Endothelial cell of umbilical vein (primary cell): Measurements from ENCODE around the gene CRP. TPM values are rescaled to one million over a fixed set of nuclear protein-coding genes. Genes with fewer than 3 reads are reported as not detected.

Experiments used
- BruUV-seq: library from RNA; stranded (reverse); fragments of 400-500 nt; replicated peaks from 2 replicates; lab custom pipeline; 2021; lab: Mats Ljungman, UMichigan
- CTCF ChIA-PET: fragments of 300-600, 350-600 bp; sonication (Branson Sonifier 250); formaldehyde crosslinking; loops from one replicate; lab custom pipeline; 2021; ENCODE audit warnings: antibody characterized with exemption, inconsistent platforms; lab: Charles Lee
- POLR2A ChIA-PET: fragments of 300-600, 350-600 bp; sonication (Branson Sonifier 250); formaldehyde crosslinking; loops from one replicate; lab custom pipeline; 2021; ENCODE audit warnings: antibody characterized with exemption, inconsistent platforms; lab: Charles Lee
- DNase-seq: peaks from one replicate; pipeline ENCODE4 v3.0.0-alpha.2; 2011; ENCODE audit warnings: low read depth, low spot score
- FAIRE-seq: peaks from 2 replicates; lab custom pipeline; 2011; peaks lifted over from hg19 to GRCh38; lab: Jason Lieb, UNC
- H2AFZ ChIP-seq: 2 replicates; pipeline ENCODE4 v1.6.0; 2012; ENCODE audit warnings: low read depth, low read length, control low read depth, inconsistent platforms
- H3K27ac ChIP-seq: 2 replicates; pipeline ENCODE4 v1.5.1; 2011; ENCODE audit warnings: low read depth, mild to moderate bottlenecking, control low read depth, low read length, moderate library complexity; ENCODE audit not compliant: insufficient read depth
- H3K27me3 ChIP-seq, 2 experiments: 2 replicates each; pipeline versions ENCODE4 v1.6.0 to v1.6.1; 2011; ENCODE audit warnings: low read length in 2 of 2, mixed read lengths in 1 of 2; ENCODE audit not compliant: control insufficient read depth in 2 of 2, insufficient read depth in 2 of 2
- H3K36me3 ChIP-seq, 2 experiments: 2 replicates in 1 of 2; 3 replicates in 1 of 2; pipeline ENCODE4 v1.5.1; 2011; ENCODE audit warnings: low read length in 2 of 2, mild to moderate bottlenecking in 1 of 2, moderate library complexity in 1 of 2; ENCODE audit not compliant: control insufficient read depth in 2 of 2, insufficient read depth in 2 of 2; ENCODE audit errors: extremely low read depth in 1 of 2
- H3K4me1 ChIP-seq: 3 replicates; pipeline ENCODE4 v1.5.1; 2011; ENCODE audit warnings: mild to moderate bottlenecking, low read length; ENCODE audit not compliant: control insufficient read depth, insufficient read depth; ENCODE audit errors: extremely low read depth
- H3K4me2 ChIP-seq: 2 replicates; pipeline ENCODE4 v1.6.1; 2011; ENCODE audit warnings: low read length, control low read depth, mixed read lengths; ENCODE audit not compliant: insufficient read depth
- H3K4me3 ChIP-seq, 3 experiments: fragments of 200-600 bp in 1 of 3; sonication (generic), shearing (Covaris generic) in 1 of 3; replicated peaks in 1 of 3; 2 replicates each; pipeline ENCODE4 v1.5.1; 2011 to 2016; ENCODE audit warnings: control low read depth in 3 of 3, low read length in 3 of 3, mild to moderate bottlenecking in 2 of 3, inconsistent platforms in 1 of 3, low read depth in 1 of 3, moderate library complexity in 1 of 3; ENCODE audit not compliant: insufficient read depth in 1 of 3
- H3K79me2 ChIP-seq: 2 replicates; pipeline ENCODE4 v1.6.0; 2012; ENCODE audit warnings: low read length, inconsistent platforms; ENCODE audit not compliant: control insufficient read depth, insufficient read depth
- H3K9ac ChIP-seq: replicated peaks from 2 replicates; pipeline ENCODE3; 2011; ENCODE audit warnings: low read length, control low read depth; ENCODE audit not compliant: insufficient read depth; ENCODE audit errors: extremely low read depth
- H3K9me1 ChIP-seq: replicated peaks from 3 replicates; pipeline ENCODE4 v1.6.0; 2011; ENCODE audit warnings: mild to moderate bottlenecking, low read length; ENCODE audit not compliant: control insufficient read depth, insufficient read depth; ENCODE audit errors: extremely low read depth
- H3K9me3 ChIP-seq: replicated peaks from 2 replicates; pipeline ENCODE4 v1.5.1; 2012; ENCODE audit warnings: low read length, inconsistent platforms; ENCODE audit not compliant: control insufficient read depth, insufficient read depth
- H4K20me1 ChIP-seq: replicated peaks from 2 replicates; pipeline ENCODE3; 2011; ENCODE audit warnings: mild to moderate bottlenecking, low read length; ENCODE audit not compliant: control insufficient read depth, insufficient read depth; ENCODE audit errors: extremely low read depth
- EZH2 ChIP-seq: IDR thresholded peaks from 2 replicates; pipeline ENCODE4 v1.6.1; 2012; ENCODE audit warnings: borderline replicate concordance, low read depth, mild to moderate bottlenecking, moderate library complexity, low read length, inconsistent platforms; ENCODE audit not compliant: severe bottlenecking
- FOS ChIP-seq: IDR thresholded peaks from 2 replicates; pipeline ENCODE4 v1.6.1; 2011; ENCODE audit warnings: mild to moderate bottlenecking, low read length, moderate library complexity, borderline replicate concordance; ENCODE audit not compliant: insufficient read depth
- GATA2 ChIP-seq: IDR thresholded peaks from 2 replicates; pipeline ENCODE4 v1.7.0; 2011; ENCODE audit warnings: low read depth, mild to moderate bottlenecking, moderate library complexity, mixed read lengths, low read length; ENCODE audit not compliant: insufficient read length, insufficient read depth
- JUN ChIP-seq: IDR thresholded peaks from 2 replicates; pipeline ENCODE4 v1.6.1; 2011; ENCODE audit warnings: borderline replicate concordance, low read depth; ENCODE audit not compliant: insufficient read length, insufficient read depth
- MYC ChIP-seq: IDR thresholded peaks from one replicate; pipeline ENCODE4 v1.6.1; 2011; ENCODE audit warnings: mild to moderate bottlenecking, low read depth, low read length
- POLR2A ChIP-seq: IDR thresholded peaks from 2 replicates; pipeline ENCODE4 v1.6.1; 2012; ENCODE audit warnings: low read depth, mild to moderate bottlenecking, control low read depth, low read length
- POLR2AphosphoS5 ChIP-seq: IDR thresholded peaks from 2 replicates; pipeline ENCODE4 v1.6.1; 2012; ENCODE audit warnings: low read depth, mild to moderate bottlenecking, control low read depth, low read length, moderate library complexity; ENCODE audit not compliant: insufficient read depth
- dilution Hi-C: fragments of 300-500 bp; cut with MboI; formaldehyde crosslinking; loops from one replicate; pipeline ENCODE4 v1.15.0; 2019; ENCODE audit warnings: low sequenced_read_pairs; ENCODE audit not compliant: extremely low pct_ligation_motif_present
- intact Hi-C: fragments of 100-400 bp; cut with micrococcal nuclease; formaldehyde crosslinking; loops from one replicate; pipeline ENCODE4 v1.10.0; 2022
- polyA plus RNA-seq, 4 experiments: library from polyadenylated mRNA; depleted of rRNA in 3 of 4; stranded (reverse) in 3 of 4; unstranded in 1 of 4; fragments of >200 nt; gene quantifications; 2 replicates each; pipeline versions ENCODE4 v1.2.1 to v1.2.3, GENCODE V29; 2011 to 2012; ENCODE audit warnings: missing spikeins in 1 of 4
- total RNA-seq: library from RNA; stranded (reverse); gene quantifications from 2 replicates; pipeline ENCODE4 v1.2.3, GENCODE V29; 2021
- TF ChIP-seq, protein P1 (sequence below): IDR thresholded peaks from 2 replicates; pipeline ENCODE4 v1.6.1; 2011; ENCODE audit not compliant: insufficient read depth, insufficient read length
- TF ChIP-seq, protein P2 (sequence below), 2 donors: IDR thresholded peaks; 1 replicate in 1 of 2; 2 replicates in 1 of 2; pipeline ENCODE4 v1.5.1; 2011; ENCODE audit warnings: low read length in 2 of 2, mild to moderate bottlenecking in 2 of 2, moderate library complexity in 2 of 2, control low read depth in 1 of 2, inconsistent platforms in 1 of 2, low read depth in 1 of 2; ENCODE audit not compliant: insufficient read depth in 1 of 2; ENCODE audit errors: extremely low read depth in 1 of 2

The CRP gene
- total and polyA plus RNA-seq, 2 donors (not counting 3 experiments of a cell fraction or from before 2014, with no cell fraction given): not detected

DNA sequence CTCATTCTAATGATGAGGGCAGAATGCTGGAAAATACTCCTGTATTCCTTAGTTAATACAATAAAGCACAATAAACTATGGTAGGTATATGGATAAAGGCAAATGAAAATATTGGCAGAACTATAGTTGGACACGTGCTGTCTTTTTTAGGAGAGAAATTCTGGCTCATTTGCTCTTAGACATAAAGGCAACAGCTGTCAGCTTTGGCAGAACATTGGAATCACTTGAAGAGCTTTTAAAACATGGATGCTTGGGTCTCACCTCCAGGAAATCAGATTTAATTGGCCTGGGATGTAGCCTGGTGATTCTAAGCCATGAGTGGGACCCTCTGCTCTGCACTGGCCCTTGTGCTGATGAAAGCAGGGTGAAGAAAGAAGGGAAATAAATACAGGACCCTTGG lies 9.9 kb downstream of the CRP start:
- no peaks in the 10 kb centered on the region for H3K36me3 ChIP-seq
- no peak for TF ChIP-seq POLR2AphosphoS5
- TF ChIP-seq, protein P1, sequence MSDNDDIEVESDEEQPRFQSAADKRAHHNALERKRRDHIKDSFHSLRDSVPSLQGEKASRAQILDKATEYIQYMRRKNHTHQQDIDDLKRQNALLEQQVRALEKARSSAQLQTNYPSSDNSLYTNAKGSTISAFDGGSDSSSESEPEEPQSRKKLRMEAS: no peak
- TF ChIP-seq, protein P2, sequence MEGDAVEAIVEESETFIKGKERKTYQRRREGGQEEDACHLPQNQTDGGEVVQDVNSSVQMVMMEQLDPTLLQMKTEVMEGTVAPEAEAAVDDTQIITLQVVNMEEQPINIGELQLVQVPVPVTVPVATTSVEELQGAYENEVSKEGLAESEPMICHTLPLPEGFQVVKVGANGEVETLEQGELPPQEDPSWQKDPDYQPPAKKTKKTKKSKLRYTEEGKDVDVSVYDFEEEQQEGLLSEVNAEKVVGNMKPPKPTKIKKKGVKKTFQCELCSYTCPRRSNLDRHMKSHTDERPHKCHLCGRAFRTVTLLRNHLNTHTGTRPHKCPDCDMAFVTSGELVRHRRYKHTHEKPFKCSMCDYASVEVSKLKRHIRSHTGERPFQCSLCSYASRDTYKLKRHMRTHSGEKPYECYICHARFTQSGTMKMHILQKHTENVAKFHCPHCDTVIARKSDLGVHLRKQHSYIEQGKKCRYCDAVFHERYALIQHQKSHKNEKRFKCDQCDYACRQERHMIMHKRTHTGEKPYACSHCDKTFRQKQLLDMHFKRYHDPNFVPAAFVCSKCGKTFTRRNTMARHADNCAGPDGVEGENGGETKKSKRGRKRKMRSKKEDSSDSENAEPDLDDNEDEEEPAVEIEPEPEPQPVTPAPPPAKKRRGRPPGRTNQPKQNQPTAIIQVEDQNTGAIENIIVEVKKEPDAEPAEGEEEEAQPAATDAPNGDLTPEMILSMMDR (IDR thresholded peaks at IDR 0.05; ENCODE audit: extremely low read depth in 1 of 2, insufficient read depth in 1 of 2, low read depth in 1 of 2, low read length in 2 of 2): no peak
- TF ChIP-seq POLR2A: no peak
- TF ChIP-seq GATA2: no peak
- TF ChIP-seq EZH2: no peak
- no peak for TF ChIP-seq JUN
- no peak for TF ChIP-seq FOS
- no peak for TF ChIP-seq MYC
- FAIRE-seq: no peak

More for the DNA sequence above, 9.9 kb downstream of the CRP start:
- intact Hi-C loops: no loop called here
- no peaks in the 10 kb centered on the region for H3K27me3 ChIP-seq
- ChIA-PET POLR2A (no interaction called here), CTCF (no interaction called here)
- H3K9ac ChIP-seq: no peak overlapping the region
- no peak overlapping the region for H3K4me3 ChIP-seq
- no peak overlapping the region for H2AFZ ChIP-seq
- no peaks in the 10 kb centered on the region for H3K79me2 ChIP-seq
- H3K4me1 ChIP-seq: no peaks in the 10 kb centered on the region
- H3K9me3 ChIP-seq: no peaks in the 10 kb centered on the region
- H3K4me2 ChIP-seq: no peak overlapping the region
- no peak for DNase-seq
- no peak overlapping the region for H3K27ac ChIP-seq
- BruUV-seq: no TSS peak
- dilution Hi-C loops: no loop called here
- no peaks in the 10 kb centered on the region for H4K20me1 ChIP-seq
- H3K9me1 ChIP-seq: no peaks in the 10 kb centered on the region
